Aorta (tissue), 5 donors: Measurements from ENCODE around the gene CCDC61. TPM values are rescaled to one million over a fixed set of nuclear protein-coding genes. Genes with fewer than 3 reads are reported as not detected.
A peak's percentile ranks its signal among the peaks of the same experiment; 100 is the strongest.

Experiments used
- ATAC-seq: fragments of 200-7000 bp; cut with Tn5 transposase; one replicate; pipeline ENCODE4 v1.9.1; 2022; ENCODE audit warnings: moderate library complexity; ENCODE audit not compliant: low FRiP score
- DNase-seq, 2 donors: peaks; one replicate each; pipeline ENCODE4 v3.0.0-alpha.2; 2020
- H3K27ac ChIP-seq, 2 donors: one replicate each; pipeline ENCODE4 v1.5.1; 2013; ENCODE audit warnings: low read length in 2 of 2, mild to moderate bottlenecking in 2 of 2, moderate library complexity in 2 of 2, control low read depth in 1 of 2, inconsistent platforms in 1 of 2, low read depth in 1 of 2
- H3K27me3 ChIP-seq, 2 donors: one replicate each; pipeline ENCODE4 v1.6.1; 2013; ENCODE audit warnings: control low read depth in 1 of 2, low read length in 1 of 2, mild to moderate bottlenecking in 1 of 2, moderate library complexity in 1 of 2; ENCODE audit not compliant: insufficient read depth in 2 of 2, control insufficient read depth in 1 of 2
- H3K36me3 ChIP-seq, 2 donors: one replicate each; pipeline ENCODE4 v1.6.1; 2013; ENCODE audit warnings: control low read depth in 1 of 2, low read length in 1 of 2, mild to moderate bottlenecking in 1 of 2; ENCODE audit not compliant: insufficient read depth in 2 of 2, control insufficient read depth in 1 of 2
- H3K4me1 ChIP-seq, 2 donors: one replicate each; pipeline ENCODE4 v1.6.1; 2013; ENCODE audit warnings: low read length in 2 of 2, control low read depth in 1 of 2, mild to moderate bottlenecking in 1 of 2, moderate library complexity in 1 of 2; ENCODE audit not compliant: insufficient read depth in 2 of 2, control insufficient read depth in 1 of 2
- H3K4me3 ChIP-seq, 2 donors: one replicate each; pipeline ENCODE4 v1.5.1; 2013; ENCODE audit warnings: low read length in 2 of 2, control low read depth in 1 of 2, mild to moderate bottlenecking in 1 of 2
- H3K9me3 ChIP-seq: one replicate; pipeline ENCODE4 v1.6.1; 2013; ENCODE audit warnings: mild to moderate bottlenecking, low read length; ENCODE audit not compliant: control insufficient read depth
- WGBS, 2 donors: extraction: QIAGEN DNeasy Blood & Tissue Kit; methylation state at CpG; one replicate each; pipeline ENCODE4 v1.1.7; 2013; 5-methylcytosine and 5-hydroxymethylcytosine counted together
- intact Hi-C, 2 donors: fragments of 100-400 bp; cut with DNase I; formaldehyde crosslinking; loops; one replicate each; pipeline versions ENCODE4 v1.14.2 to v1.15.0; 2022
- polyA plus RNA-seq, 2 donors: library from polyadenylated mRNA; stranded (reverse); fragments of 200-250 nt; gene quantifications; one replicate each; pipeline ENCODE4 v1.2.3, GENCODE V29; 2013
- total RNA-seq, 2 donors: library from RNA; stranded (reverse); fragmentation: NEBNext Ultra II Directional; extraction: Animal tissue kit (Norgen Biotek cat#: 25700); gene quantifications; one replicate each; pipeline ENCODE4 v1.2.1, GENCODE V29; 2021
- donor health status: healthy with polysubstance abuse.
- donor health status: Bipolar disorder and iron deficiency.
- donor health status: DM: no; HTN: no; CAD: no.
- donor health status: DM: no; HTN: no; CAD: no.
- donor health status: DM: yes; HTN: yes; CAD: no.

CCDC61 gene
- total and polyA plus RNA-seq, 4 donors: 0.50 to 24.0 (median 15.6) TPM

GRCh38 chr19:46017874-46018675, 22.8 kb downstream of the CCDC61 start:
- ATAC-seq (no peak), DNase-seq (peak in 1 of 2 donors; percentile 32)
- Histone ChIP-seq H3K27me3 (no peaks in the 10 kb centered on the region), H3K4me3 (no peak overlapping the region), H3K9me3 (no peaks in the 10 kb centered on the region), H3K27ac (no peak overlapping the region), H3K4me1 (no peaks in the 10 kb centered on the region), H3K36me3 (no peaks in the 10 kb centered on the region)
- 94 to 95% methylated on average over 15 of the region's 15 CpGs for WGBS, 2 donors
- intact Hi-C loops: no loop called here

DNA sequence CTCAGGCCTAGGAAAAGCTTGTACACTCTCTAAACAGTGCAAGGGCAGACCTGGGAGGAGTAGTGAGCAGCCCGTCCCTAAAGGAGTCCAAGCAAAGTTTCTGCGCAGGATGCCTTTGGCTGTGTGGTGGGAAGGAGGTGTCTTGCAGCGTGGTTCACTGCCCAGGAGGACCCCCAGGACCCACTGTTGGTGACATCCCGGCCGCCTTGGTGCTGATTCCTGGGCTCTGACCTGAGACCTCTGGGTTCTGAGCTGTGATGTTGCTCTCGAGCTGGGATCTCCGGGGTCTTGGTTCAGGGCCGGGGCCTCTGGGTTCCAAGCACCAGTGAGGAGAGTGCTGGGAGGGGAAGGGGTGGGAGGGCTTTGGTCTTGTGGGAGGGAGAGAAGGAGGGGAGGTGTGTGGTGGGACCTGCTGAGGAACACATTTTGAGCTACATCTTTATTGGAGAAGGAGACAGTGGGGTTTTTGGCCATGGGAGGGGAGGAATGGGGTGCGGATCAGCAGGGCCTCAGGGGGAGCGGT, 23.5 kb downstream of the CCDC61 start:
- DNase-seq (peak in 1 of 2 donors; percentile 27), ATAC-seq (no peak)
- H3K9me3 ChIP-seq: no peaks in the 10 kb centered on the region
- H3K4me3 ChIP-seq: no peak overlapping the region
- no peaks in the 10 kb centered on the region for H3K36me3 ChIP-seq
- no peak overlapping the region for H3K27ac ChIP-seq
- H3K27me3 ChIP-seq: no peaks in the 10 kb centered on the region
- H3K4me1 ChIP-seq: no peaks in the 10 kb centered on the region
- intact Hi-C loops: no loop called here
- 94 to 96% methylated on average over 10 of the region's 10 CpGs for WGBS, 2 donors

DNA sequence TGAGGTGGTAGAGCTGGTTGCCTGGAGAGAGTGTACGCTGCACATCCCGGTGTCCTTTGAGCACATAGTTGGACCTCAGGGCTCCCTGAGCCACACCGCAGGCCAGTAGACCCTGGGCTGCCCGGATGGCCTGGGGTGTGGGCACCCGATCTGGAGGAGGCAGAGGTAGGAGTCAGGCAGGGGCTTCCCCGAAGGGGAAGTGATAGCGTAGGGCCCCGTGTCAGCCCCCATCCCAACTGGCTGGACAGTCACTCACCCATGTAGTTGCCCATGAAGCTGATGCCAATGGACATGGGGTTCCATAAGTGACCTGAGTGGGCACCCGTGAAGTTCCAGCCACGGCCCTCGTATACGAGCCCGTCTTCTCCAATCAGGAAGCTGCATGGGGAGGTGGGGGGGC, 24.0 kb downstream of the CCDC61 start:
- Histone ChIP-seq H3K4me1 (no peaks in the 10 kb centered on the region), H3K27me3 (no peaks in the 10 kb centered on the region), H3K36me3 (no peaks in the 10 kb centered on the region), H3K9me3 (no peaks in the 10 kb centered on the region), H3K27ac (no peak overlapping the region), H3K4me3 (no peak overlapping the region)
- DNase-seq (peak in 1 of 2 donors; percentile 27), ATAC-seq (no peak)
- intact Hi-C loops: no loop called here
- 95 to 97% methylated on average over 13 of the region's 13 CpGs for WGBS, 2 donors

DNA sequence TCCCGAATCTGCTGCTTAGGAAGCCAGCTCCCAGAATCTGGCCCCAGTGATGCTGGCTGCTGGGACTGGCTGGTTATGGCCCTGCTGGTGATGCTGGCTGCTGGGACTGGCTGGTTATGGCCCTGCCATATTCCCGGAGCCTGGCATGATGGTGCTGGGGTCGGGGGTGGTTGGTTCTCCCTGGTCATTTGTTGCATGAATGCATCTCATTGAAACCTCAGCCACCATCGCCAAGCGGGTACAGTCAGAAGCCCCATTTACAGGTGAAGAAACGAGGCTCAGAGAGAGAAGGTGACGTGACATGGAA, 25.5 kb downstream of the CCDC61 start:
- WGBS, 2 donors: 89 to 93% methylated on average over 7 of the region's 7 CpGs
- no peaks in the 10 kb centered on the region for H3K27me3 ChIP-seq
- intact Hi-C loops: no loop called here
- no peak overlapping the region for H3K27ac ChIP-seq
- ATAC-seq (no peak), DNase-seq (peak in 1 of 2 donors; percentile 21)
- no peaks in the 10 kb centered on the region for H3K9me3 ChIP-seq
- no peaks in the 10 kb centered on the region for H3K36me3 ChIP-seq
- no peaks in the 10 kb centered on the region for H3K4me1 ChIP-seq
- no peak overlapping the region for H3K4me3 ChIP-seq

- Histone ChIP-seq H3K36me3 (no peaks in the 10 kb centered on the region), H3K4me3 (no peak overlapping the region), H3K4me1 (no peaks in the 10 kb centered on the region), H3K27me3 (no peaks in the 10 kb centered on the region), H3K9me3 (no peaks in the 10 kb centered on the region), H3K27ac (no peak overlapping the region)
- ATAC-seq: no peak
- intact Hi-C loops: no loop called here
- DNase-seq: peak in 1 of 2 donors; percentile 40
- WGBS, 2 donors: 59 to 66% methylated on average over 11 of the region's 11 CpGs
Measured at GRCh38 chr19:46021531-46022041, 26.3 kb downstream of the CCDC61 start.

- DNase-seq: peak in 1 of 2 donors; percentile 34
- Histone ChIP-seq H3K9me3 (no peaks in the 10 kb centered on the region), H3K27me3 (no peaks in the 10 kb centered on the region), H3K36me3 (no peaks in the 10 kb centered on the region), H3K4me1 (no peaks in the 10 kb centered on the region), H3K27ac (no peak overlapping the region), H3K4me3 (no peak overlapping the region)
- intact Hi-C loops: no loop called here
- 41 to 50% methylated on average over 12 of the region's 12 CpGs for WGBS, 2 donors
- ATAC-seq: no peak
Measured at GRCh38 chr19:46022061-46022430, 26.8 kb downstream of the CCDC61 start.

DNA sequence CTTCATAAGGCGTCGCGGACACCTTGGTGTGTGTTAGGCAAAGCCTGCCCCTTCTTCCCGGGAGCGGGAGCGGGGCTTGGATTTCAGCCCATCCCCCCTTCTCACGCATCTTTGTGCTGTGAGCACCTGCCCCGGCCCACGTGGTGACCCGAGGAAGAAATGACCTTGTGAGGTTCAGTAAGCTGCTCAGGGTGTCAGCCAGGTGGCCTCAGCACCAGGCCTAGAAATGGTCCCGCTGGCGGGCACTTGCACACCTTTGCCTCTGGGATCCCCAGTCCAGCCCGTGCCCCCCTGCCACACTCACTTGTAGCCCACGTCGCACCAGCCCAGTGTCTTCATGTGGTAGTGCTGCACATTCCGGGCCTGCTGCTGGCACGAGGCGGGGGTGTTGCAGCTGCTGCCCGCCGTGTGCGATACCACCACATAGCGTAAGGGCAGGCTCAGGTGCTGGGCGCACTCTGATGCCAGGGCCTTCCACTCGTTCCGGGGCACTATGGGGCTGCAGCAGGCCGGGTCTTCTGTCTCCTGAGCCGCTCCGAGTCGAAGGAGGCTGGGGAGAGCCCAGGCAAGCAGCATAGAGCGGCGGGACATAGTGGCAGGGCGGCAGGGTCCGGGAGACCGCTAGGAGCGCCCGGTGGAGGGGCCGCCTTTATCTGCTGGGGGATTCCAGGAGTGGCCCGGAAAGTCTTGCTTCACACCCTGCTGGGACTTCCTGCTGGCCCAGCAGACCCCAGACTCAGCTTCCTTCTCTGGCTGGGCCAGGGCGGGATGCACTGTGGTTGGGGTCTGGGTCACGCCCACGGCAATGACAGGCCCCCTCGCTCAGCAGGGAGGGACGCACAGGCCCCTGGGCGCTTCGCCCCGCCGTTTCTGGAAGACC, 27.4 kb downstream of the CCDC61 start, which contains the start of gene PGLYRP1:
TSS of gene PGLYRP1 (minus strand) at position 623 of the 880 bp plus-strand sequence. CDS start at position 591, 32 bp downstream.
- Histone ChIP-seq H3K36me3 (no peaks in the 10 kb centered on the region), H3K9me3 (no peaks in the 10 kb centered on the region), H3K27ac (no peak within 1 kb of the TSS), H3K4me1 (no peaks in the 10 kb centered on the region), H3K4me3 (no peak within 1 kb of the TSS), H3K27me3 (no peaks in the 10 kb centered on the region)
- no peak for ATAC-seq
- intact Hi-C loops: no loop called here
- 24% methylated on average over 47 of the region's 47 CpGs for WGBS, 2 donors
- DNase-seq: peak in 1 of 2 donors; percentile 42

- Histone ChIP-seq H3K4me3 (no peak overlapping the region), H3K36me3 (no peaks in the 10 kb centered on the region), H3K27me3 (no peaks in the 10 kb centered on the region), H3K9me3 (no peaks in the 10 kb centered on the region), H3K27ac (no peak overlapping the region), H3K4me1 (no peaks in the 10 kb centered on the region)
- DNase-seq: peak in 1 of 2 donors; percentile 30
- no peak for ATAC-seq
- intact Hi-C loops: no loop called here
- 58 to 63% methylated on average over 11 of the region's 11 CpGs for WGBS, 2 donors
Measured at GRCh38 chr19:46023311-46023779, 28.1 kb downstream of the CCDC61 start.
